SK-N-SH (cell line): ENCODE data around the gene PPP2CA. TPM values are rescaled to one million over a fixed set of nuclear protein-coding genes. Genes with fewer than 3 reads are reported as not detected.

Experiments used
- CTCF ChIA-PET: fragments of 300-600, 350-600 bp; formaldehyde crosslinking; extraction: SDS; loops from one replicate; lab custom pipeline; 2021; lab: Yijun Ruan, JAX
- POLR2A ChIA-PET: fragments of 350-600 bp; sonication (Branson Sonifier 250); formaldehyde crosslinking; extraction: SDS; loops from one replicate; lab custom pipeline; 2020; ENCODE audit warnings: antibody characterized with exemption, inconsistent platforms; lab: Yijun Ruan, JAX
- DNase-seq: peaks from one replicate; pipeline ENCODE4 v3.0.0; 2012
- H2AFZ ChIP-seq: fragments of 200-600 bp; sonication (generic); 2 replicates; pipeline ENCODE4 v1.8.1; 2016; ENCODE audit warnings: antibody characterized with exemption, mild to moderate bottlenecking, low read depth
- H3F3A ChIP-seq: fragments of 200-600 bp; sonication (generic); replicated peaks from 2 replicates; pipeline ENCODE3; 2016; ENCODE audit warnings: antibody characterized with exemption, mild to moderate bottlenecking; ENCODE audit not compliant: insufficient read depth
- H3K27ac ChIP-seq, 2 experiments: fragments of 200-500 bp in 1 of 2; fragments of 200-600 bp in 1 of 2; sonication (Bioruptor generic) in 1 of 2; sonication (generic), shearing (Covaris generic) in 1 of 2; 2 replicates each; pipeline versions ENCODE4 v1.5.1 to v1.6.1; 2014 to 2016; ENCODE audit warnings: low read depth in 2 of 2, inconsistent platforms in 1 of 2, low read length in 1 of 2, mild to moderate bottlenecking in 1 of 2, mixed read lengths in 1 of 2
- H3K27me3 ChIP-seq: fragments of 200-600 bp; sonication (generic), shearing (Covaris generic); 2 replicates; pipeline ENCODE4 v1.6.1; 2016; ENCODE audit warnings: mixed run types; ENCODE audit not compliant: insufficient read depth
- H3K36me3 ChIP-seq, 2 experiments: fragments of 200-500 bp in 1 of 2; fragments of 200-600 bp in 1 of 2; sonication (Bioruptor generic) in 1 of 2; sonication (generic) in 1 of 2; replicated peaks in 1 of 2; 2 replicates each; pipeline versions ENCODE3 to v1.5.1; 2014 to 2016; ENCODE audit warnings: low read length in 1 of 2, mild to moderate bottlenecking in 1 of 2; ENCODE audit not compliant: insufficient read depth in 2 of 2, control insufficient read depth in 1 of 2
- H3K4me1 ChIP-seq, 2 experiments: fragments of 200-500 bp in 1 of 2; fragments of 200-600 bp in 1 of 2; sonication (Bioruptor generic) in 1 of 2; sonication (generic), shearing (Covaris generic) in 1 of 2; 2 replicates each; pipeline versions ENCODE4 v1.5.1 to v1.6.1; 2014 to 2016; ENCODE audit warnings: low read depth in 1 of 2, low read length in 1 of 2, mixed run types in 1 of 2; ENCODE audit not compliant: insufficient read depth in 2 of 2, control insufficient read depth in 1 of 2
- H3K4me2 ChIP-seq: fragments of 200-600 bp; sonication (generic), shearing (Covaris generic); 2 replicates; pipeline ENCODE4 v1.6.1; 2017; ENCODE audit warnings: mixed run types
- H3K4me3 ChIP-seq, 2 experiments: fragments of 200-500 bp in 1 of 2; fragments of 200-600 bp in 1 of 2; sonication (Bioruptor generic) in 1 of 2; sonication (generic), shearing (Covaris generic) in 1 of 2; 2 replicates each; pipeline versions ENCODE4 v1.5.1 to v1.8.1; 2014 to 2016; ENCODE audit warnings: low read depth in 2 of 2, inconsistent platforms in 1 of 2, low read length in 1 of 2, mild to moderate bottlenecking in 1 of 2, mixed read lengths in 1 of 2, moderate library complexity in 1 of 2
- H3K79me2 ChIP-seq: fragments of 200-600 bp; sonication (generic); 2 replicates; pipeline ENCODE4 v1.8.1; 2017; ENCODE audit warnings: mild to moderate bottlenecking; ENCODE audit not compliant: insufficient read depth
- H3K9ac ChIP-seq: fragments of 200-600 bp; sonication (generic); 2 replicates; pipeline ENCODE4 v1.6.1; 2017; ENCODE audit warnings: mixed run types
- H3K9me2 ChIP-seq: fragments of 200-600 bp; sonication (generic); 2 replicates; pipeline ENCODE4 v1.6.1; 2017; ENCODE audit warnings: mixed run types
- H3K9me3 ChIP-seq: fragments of 200-600 bp; sonication (generic); 2 replicates; pipeline ENCODE4 v1.6.1; 2017; ENCODE audit warnings: mixed run types, mild to moderate bottlenecking, moderate library complexity
- H4K20me1 ChIP-seq: fragments of 200-600 bp; sonication (generic); 2 replicates; pipeline ENCODE4 v1.6.1; 2017; ENCODE audit warnings: mild to moderate bottlenecking, mixed run types; ENCODE audit not compliant: insufficient read depth
- ELF1 ChIP-seq: IDR thresholded peaks from 2 replicates; pipeline ENCODE4 v1.4.0; 2012
- EP300 ChIP-seq, 2 experiments: IDR thresholded peaks; 2 replicates each; pipeline versions ENCODE4 v1.4.0 to v1.6.1; 2012; ENCODE audit warnings: borderline replicate concordance in 1 of 2, low read depth in 1 of 2, low read length in 1 of 2
- FOSL2 ChIP-seq: IDR thresholded peaks from 2 replicates; pipeline ENCODE4 v1.4.0; 2012; ENCODE audit warnings: low read depth, mild to moderate bottlenecking, moderate library complexity, borderline replicate concordance
- FOXJ3 ChIP-seq: sonication (generic); formaldehyde crosslinking; IDR thresholded peaks from 2 replicates; pipeline ENCODE4 v1.5.1; 2020; ENCODE audit warnings: mild to moderate bottlenecking, missing genetic modification reagents
- FOXM1 ChIP-seq: IDR thresholded peaks from 2 replicates; pipeline ENCODE4 v1.4.0; 2012; ENCODE audit warnings: low read depth, mild to moderate bottlenecking
- GABPA ChIP-seq: IDR thresholded peaks from 2 replicates; pipeline ENCODE4 v1.4.0; 2012; ENCODE audit warnings: low read depth, mild to moderate bottlenecking
- JUND ChIP-seq: IDR thresholded peaks from 2 replicates; pipeline ENCODE4 v1.4.0; 2012
- MXI1 ChIP-seq: IDR thresholded peaks from 2 replicates; pipeline ENCODE4 v1.6.1; 2012; ENCODE audit warnings: mild to moderate bottlenecking, low read depth, low read length, improper control_type of control experiment
- NRF1 ChIP-seq: IDR thresholded peaks from 2 replicates; pipeline ENCODE4 v1.6.1; 2012; ENCODE audit warnings: low read depth, mild to moderate bottlenecking, low read length
- POLR2AphosphoS5 ChIP-seq: IDR thresholded peaks from 2 replicates; pipeline ENCODE4 v1.6.1; 2012; ENCODE audit warnings: low read depth, low read length
- RCOR1 ChIP-seq: fragments of 150-350 bp; IDR thresholded peaks from 2 replicates; pipeline ENCODE4 v1.6.1; 2017; ENCODE audit warnings: antibody characterized with exemption, low read length
- RFX5 ChIP-seq: IDR thresholded peaks from 2 replicates; pipeline ENCODE4 v1.6.1; 2012; ENCODE audit warnings: mild to moderate bottlenecking, improper control_type of control experiment, low read length
- RXRA ChIP-seq: IDR thresholded peaks from 2 replicates; pipeline ENCODE4 v1.4.0; 2012; ENCODE audit warnings: low read depth, mild to moderate bottlenecking, borderline replicate concordance
- SIN3A ChIP-seq: IDR thresholded peaks from 2 replicates; pipeline ENCODE4 v1.6.1; 2012; ENCODE audit warnings: low read depth, mild to moderate bottlenecking, low read length, moderate library complexity, borderline replicate concordance
- TAF1 ChIP-seq: IDR thresholded peaks from 2 replicates; pipeline ENCODE4 v1.6.1; 2012; ENCODE audit warnings: low read depth, mild to moderate bottlenecking, low read length, moderate library complexity, borderline replicate concordance
- TEAD4 ChIP-seq: IDR thresholded peaks from 2 replicates; pipeline ENCODE4 v1.4.0; 2012; ENCODE audit warnings: mild to moderate bottlenecking, borderline replicate concordance; ENCODE audit not compliant: insufficient read depth
- WGBS: methylation state at CpG from one replicate; pipeline ENCODE4 v1.1.6; 2017; ENCODE audit warnings: low lambda C conversion rate; 5-methylcytosine and 5-hydroxymethylcytosine counted together
- polyA plus RNA-seq, 3 experiments: library from polyadenylated mRNA; depleted of rRNA; stranded (reverse); fragments of >200 nt; gene quantifications; 2 replicates each; pipeline ENCODE4 v1.2.3, GENCODE V29; 2012
- TF ChIP-seq, protein P1 (sequence below): IDR thresholded peaks from 2 replicates; pipeline ENCODE4; 2012
- TF ChIP-seq, protein P2 (sequence below): IDR thresholded peaks from 2 replicates; pipeline ENCODE4 v1.6.1; 2012; ENCODE audit warnings: mild to moderate bottlenecking, low read depth, low read length, moderate library complexity
- TF ChIP-seq, protein P3 (sequence below): IDR thresholded peaks from 2 replicates; pipeline ENCODE4 v1.4.0; 2012; ENCODE audit warnings: low read depth
- TF ChIP-seq, protein P4 (sequence below): IDR thresholded peaks from 2 replicates; pipeline ENCODE4 v1.4.0; 2012; ENCODE audit warnings: low read depth, borderline replicate concordance

Gene PPP2CA
- polyA plus RNA-seq, 1 of the 3 experiments (the other 2 are of a cell fraction): 146 TPM

DNA sequence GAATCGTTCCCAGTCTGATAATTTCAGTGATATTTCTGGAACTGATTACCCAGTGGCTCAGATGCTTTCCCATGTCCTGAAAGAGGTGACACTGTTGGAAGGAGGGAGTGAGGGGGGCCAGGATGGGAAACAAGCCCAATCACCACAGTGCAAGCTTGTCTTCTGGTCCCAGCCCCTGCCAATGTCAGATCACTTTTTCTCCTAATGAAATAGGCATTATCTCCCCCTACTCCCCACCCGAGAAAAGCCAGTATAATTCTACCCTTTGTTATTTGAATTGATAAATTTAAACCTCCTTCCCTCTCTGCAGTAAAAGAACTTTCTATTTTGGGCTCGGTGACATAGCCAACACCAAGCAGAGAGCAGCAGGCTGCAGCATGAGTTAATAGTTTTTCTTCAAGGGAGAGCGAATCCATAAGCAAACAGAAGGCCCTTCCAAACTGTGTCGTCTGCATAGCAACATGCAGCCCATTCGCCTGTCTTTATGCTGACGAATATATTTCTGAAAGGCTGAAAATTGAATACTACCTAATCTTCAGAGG is 14.6 kb upstream of the PPP2CA start:
- Histone ChIP-seq H3K27me3 (no peaks in the 10 kb centered on the region), H3F3A (no peaks in the 10 kb centered on the region), H3K4me3 (no peak overlapping the region), H3K4me1 (peaks cover 5 to 8% of the 10 kb centered on the region in 2 experiments; a peak in 2 of 4 replicates), H3K9me2 (no peaks in the 10 kb centered on the region), H2AFZ (peak overlapping the region; percentile 62), H3K36me3 (no peaks in the 10 kb centered on the region), H3K79me2 (no peaks in the 10 kb centered on the region), H3K27ac (peak overlapping the region in 1 of 2 experiments; percentile 3; a peak in 1 of 4 replicates), H4K20me1 (no peaks in the 10 kb centered on the region), H3K4me2 (no peak overlapping the region; the same call in 1 of the 2 replicates), H3K9ac (no peak overlapping the region), H3K9me3 (no peaks in the 10 kb centered on the region)
- DNase-seq: peak; percentile 24
- 56% methylated on average over 7 of the region's 7 CpGs for WGBS
- ChIA-PET CTCF (no interaction called here), POLR2A (no interaction called here)
- TF ChIP-seq RFX5: peak; percentile 96
- TF ChIP-seq, protein P1, sequence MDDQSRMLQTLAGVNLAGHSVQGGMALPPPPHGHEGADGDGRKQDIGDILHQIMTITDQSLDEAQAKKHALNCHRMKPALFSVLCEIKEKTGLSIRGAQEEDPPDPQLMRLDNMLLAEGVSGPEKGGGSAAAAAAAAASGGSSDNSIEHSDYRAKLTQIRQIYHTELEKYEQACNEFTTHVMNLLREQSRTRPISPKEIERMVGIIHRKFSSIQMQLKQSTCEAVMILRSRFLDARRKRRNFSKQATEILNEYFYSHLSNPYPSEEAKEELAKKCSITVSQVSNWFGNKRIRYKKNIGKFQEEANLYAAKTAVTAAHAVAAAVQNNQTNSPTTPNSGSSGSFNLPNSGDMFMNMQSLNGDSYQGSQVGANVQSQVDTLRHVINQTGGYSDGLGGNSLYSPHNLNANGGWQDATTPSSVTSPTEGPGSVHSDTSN: no peak

DNA sequence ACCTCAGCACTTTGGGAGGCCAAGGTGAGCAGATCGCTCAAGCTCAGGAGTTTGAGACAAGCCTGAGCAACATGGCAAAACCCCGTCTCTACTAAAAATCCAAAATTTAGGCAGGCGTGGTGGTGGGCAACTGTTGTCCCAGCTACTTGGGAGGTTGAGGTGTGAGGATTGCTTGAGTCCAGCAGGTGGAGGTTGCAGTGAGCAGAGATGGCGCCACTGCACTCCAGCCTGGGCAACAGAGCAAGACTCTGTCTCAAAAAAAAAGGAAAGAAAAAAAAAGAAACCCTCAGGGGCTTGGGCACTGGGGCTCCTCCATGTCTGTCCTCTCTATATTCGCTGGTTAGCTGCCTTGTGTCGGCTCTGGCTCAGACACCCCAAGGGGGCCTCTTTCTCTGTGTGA is 10.9 kb upstream of the PPP2CA start:
- TF ChIP-seq, protein P2, sequence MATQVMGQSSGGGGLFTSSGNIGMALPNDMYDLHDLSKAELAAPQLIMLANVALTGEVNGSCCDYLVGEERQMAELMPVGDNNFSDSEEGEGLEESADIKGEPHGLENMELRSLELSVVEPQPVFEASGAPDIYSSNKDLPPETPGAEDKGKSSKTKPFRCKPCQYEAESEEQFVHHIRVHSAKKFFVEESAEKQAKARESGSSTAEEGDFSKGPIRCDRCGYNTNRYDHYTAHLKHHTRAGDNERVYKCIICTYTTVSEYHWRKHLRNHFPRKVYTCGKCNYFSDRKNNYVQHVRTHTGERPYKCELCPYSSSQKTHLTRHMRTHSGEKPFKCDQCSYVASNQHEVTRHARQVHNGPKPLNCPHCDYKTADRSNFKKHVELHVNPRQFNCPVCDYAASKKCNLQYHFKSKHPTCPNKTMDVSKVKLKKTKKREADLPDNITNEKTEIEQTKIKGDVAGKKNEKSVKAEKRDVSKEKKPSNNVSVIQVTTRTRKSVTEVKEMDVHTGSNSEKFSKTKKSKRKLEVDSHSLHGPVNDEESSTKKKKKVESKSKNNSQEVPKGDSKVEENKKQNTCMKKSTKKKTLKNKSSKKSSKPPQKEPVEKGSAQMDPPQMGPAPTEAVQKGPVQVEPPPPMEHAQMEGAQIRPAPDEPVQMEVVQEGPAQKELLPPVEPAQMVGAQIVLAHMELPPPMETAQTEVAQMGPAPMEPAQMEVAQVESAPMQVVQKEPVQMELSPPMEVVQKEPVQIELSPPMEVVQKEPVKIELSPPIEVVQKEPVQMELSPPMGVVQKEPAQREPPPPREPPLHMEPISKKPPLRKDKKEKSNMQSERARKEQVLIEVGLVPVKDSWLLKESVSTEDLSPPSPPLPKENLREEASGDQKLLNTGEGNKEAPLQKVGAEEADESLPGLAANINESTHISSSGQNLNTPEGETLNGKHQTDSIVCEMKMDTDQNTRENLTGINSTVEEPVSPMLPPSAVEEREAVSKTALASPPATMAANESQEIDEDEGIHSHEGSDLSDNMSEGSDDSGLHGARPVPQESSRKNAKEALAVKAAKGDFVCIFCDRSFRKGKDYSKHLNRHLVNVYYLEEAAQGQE: no peak
- TF ChIP-seq, protein P1: no peak
- no peak for TF ChIP-seq RXRA
- no peak for TF ChIP-seq FOXJ3 (CRISPR knock-in tag)
- TF ChIP-seq GABPA: no peak
- no peak for TF ChIP-seq NRF1
- no peak for TF ChIP-seq RCOR1
- no peak for TF ChIP-seq ELF1
- no peak for TF ChIP-seq MXI1
- TF ChIP-seq, protein P3, sequence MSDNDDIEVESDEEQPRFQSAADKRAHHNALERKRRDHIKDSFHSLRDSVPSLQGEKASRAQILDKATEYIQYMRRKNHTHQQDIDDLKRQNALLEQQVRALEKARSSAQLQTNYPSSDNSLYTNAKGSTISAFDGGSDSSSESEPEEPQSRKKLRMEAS: no peak
- TF ChIP-seq, protein P4, sequence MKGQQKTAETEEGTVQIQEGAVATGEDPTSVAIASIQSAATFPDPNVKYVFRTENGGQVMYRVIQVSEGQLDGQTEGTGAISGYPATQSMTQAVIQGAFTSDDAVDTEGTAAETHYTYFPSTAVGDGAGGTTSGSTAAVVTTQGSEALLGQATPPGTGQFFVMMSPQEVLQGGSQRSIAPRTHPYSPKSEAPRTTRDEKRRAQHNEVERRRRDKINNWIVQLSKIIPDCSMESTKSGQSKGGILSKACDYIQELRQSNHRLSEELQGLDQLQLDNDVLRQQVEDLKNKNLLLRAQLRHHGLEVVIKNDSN: no peak
- TF ChIP-seq JUND: no peak
- no peak for TF ChIP-seq TAF1
- no peak for TF ChIP-seq SIN3A
- no peak for TF ChIP-seq TEAD4
- no peak for TF ChIP-seq POLR2AphosphoS5
- TF ChIP-seq FOSL2: no peak
- no peak for TF ChIP-seq FOXM1
- no peak for TF ChIP-seq EP300 (IDR thresholded peaks at IDR 0.05; ENCODE audit: borderline replicate concordance in 1 of 2, low read depth in 1 of 2, low read length in 1 of 2)
- 91% methylated on average over 6 of the region's 6 CpGs for WGBS
- no peaks in the 10 kb centered on the region for H3K79me2 ChIP-seq
- no peaks in the 10 kb centered on the region for H3K9me2 ChIP-seq
- no peaks in the 10 kb centered on the region for H3F3A ChIP-seq
- ChIA-PET CTCF (interaction anchor here (0.9 to 1.4 kb wide), 4 partner anchors 10 to 43 kb away, joined by 3 to 4 read pairs (median 4); partner anchors contain the start of gene PPP2CA), POLR2A (interaction anchor here (2.3 kb wide), 1 partner anchor 11 kb away, joined by 14 read pairs; the partner anchor contains the start of gene PPP2CA)
- H3K27me3 ChIP-seq: no peaks in the 10 kb centered on the region
- H3K9ac ChIP-seq: no peak overlapping the region
- no peaks in the 10 kb centered on the region for H3K9me3 ChIP-seq
- H2AFZ ChIP-seq: no peak overlapping the region
- no peaks in the 10 kb centered on the region for H3K36me3 ChIP-seq
- no peak overlapping the region for H3K4me3 ChIP-seq
- peaks cover 0 to 8% of the 10 kb centered on the region in 2 experiments; a peak in 1 of 4 replicates for H3K4me1 ChIP-seq
- no peaks in the 10 kb centered on the region for H4K20me1 ChIP-seq
- H3K27ac ChIP-seq: no peak overlapping the region
- DNase-seq: no peak
- H3K4me2 ChIP-seq: no peak overlapping the region
